ENCODE data around the gene SEC22A. TPM values are rescaled to one million over a fixed set of nuclear protein-coding genes. Genes with fewer than 3 reads are reported as not detected.

SEC22A gene
- total RNA-seq, 3 donors from 2014 or later (not counting 1 experiment from before 2014, with no cell fraction given), result 16.4 to 21.2 (median 17.0) TPM

GRCh38 chr3:123283657-123284398 lies 82.1 kb downstream of the SEC22A start:
- Mint-ChIP-seq H3K27me3 (ENCODE audit: low read depth in 2 of 2) (no peaks in the 10 kb centered on the region), H3K27ac (no peak overlapping the region), H3K4me3 (no peak overlapping the region), H3K4me1 (peaks cover 0 to 5% of the 10 kb centered on the region in 2 donors), H3K9me3 (no peaks in the 10 kb centered on the region), H3K36me3 (no peaks in the 10 kb centered on the region)
- Histone ChIP-seq H3K36me3 (ENCODE audit: control insufficient read depth, insufficient read depth, low read length) (no peaks in the 10 kb centered on the region), H3K27me3 (ENCODE audit: control insufficient read depth, insufficient read depth, low read length) (no peaks in the 10 kb centered on the region), H3K9me3 (ENCODE audit: control insufficient read depth, insufficient read depth, low read length) (no peaks in the 10 kb centered on the region), H3K4me3 (ENCODE audit: low read length) (no peak overlapping the region), H3K4me1 (ENCODE audit: control insufficient read depth, insufficient read depth, low read length) (no peaks in the 10 kb centered on the region), H3K27ac (ENCODE audit: low read length) (no peak overlapping the region)
- DNase-seq, result no peak
- intact Hi-C loops (cut with micrococcal nuclease), result no loop called here
- 92% methylated on average over 9 of the region's 17 CpGs for WGBS (ENCODE audit: insufficient coverage)
- no peak for TF ChIP-seq CTCF (IDR thresholded peaks at IDR 0.05)
- no peak for ATAC-seq

GRCh38 chr3:123284399-123285010 lies 82.8 kb downstream of the SEC22A start:
- no peak overlapping the region for H3K27ac Mint-ChIP-seq
- no peak overlapping the region for H3K4me3 ChIP-seq (ENCODE audit: low read length)
- no peaks in the 10 kb centered on the region for H3K36me3 Mint-ChIP-seq
- no peaks in the 10 kb centered on the region for H3K4me1 ChIP-seq (ENCODE audit: control insufficient read depth, insufficient read depth, low read length)
- WGBS (ENCODE audit: insufficient coverage), result 90% methylated on average over 18 of the region's 18 CpGs
- H3K9me3 ChIP-seq (ENCODE audit: control insufficient read depth, insufficient read depth, low read length), result no peaks in the 10 kb centered on the region
- no peak overlapping the region for H3K27ac ChIP-seq (ENCODE audit: low read length)
- H3K4me3 Mint-ChIP-seq, result no peak overlapping the region
- H3K27me3 Mint-ChIP-seq (ENCODE audit: low read depth in 2 of 2), result no peaks in the 10 kb centered on the region
- DNase-seq (no peak), ATAC-seq (no peak)
- H3K9me3 Mint-ChIP-seq, result no peaks in the 10 kb centered on the region
- peaks cover 0 to 5% of the 10 kb centered on the region in 2 donors for H3K4me1 Mint-ChIP-seq
- H3K36me3 ChIP-seq (ENCODE audit: control insufficient read depth, insufficient read depth, low read length), result no peaks in the 10 kb centered on the region
- TF ChIP-seq CTCF (IDR thresholded peaks at IDR 0.05), result no peak
- intact Hi-C loops (cut with micrococcal nuclease), result no loop called here
- H3K27me3 ChIP-seq (ENCODE audit: control insufficient read depth, insufficient read depth, low read length), result no peaks in the 10 kb centered on the region

GRCh38 chr3:123285066-123285465 lies 83.3 kb downstream of the SEC22A start:
- Histone ChIP-seq H3K36me3 (ENCODE audit: control insufficient read depth, insufficient read depth, low read length) (no peaks in the 10 kb centered on the region), H3K4me1 (ENCODE audit: control insufficient read depth, insufficient read depth, low read length) (no peaks in the 10 kb centered on the region), H3K27ac (ENCODE audit: low read length) (no peak overlapping the region), H3K4me3 (ENCODE audit: low read length) (no peak overlapping the region), H3K9me3 (ENCODE audit: control insufficient read depth, insufficient read depth, low read length) (no peaks in the 10 kb centered on the region), H3K27me3 (ENCODE audit: control insufficient read depth, insufficient read depth, low read length) (no peaks in the 10 kb centered on the region)
- intact Hi-C loops (cut with micrococcal nuclease), result no loop called here
- H3K4me3 Mint-ChIP-seq, result no peak overlapping the region
- no peaks in the 10 kb centered on the region for H3K36me3 Mint-ChIP-seq
- DNase-seq (no peak), ATAC-seq (no peak)
- H3K4me1 Mint-ChIP-seq, result peaks cover 0 to 5% of the 10 kb centered on the region in 2 donors
- TF ChIP-seq CTCF (IDR thresholded peaks at IDR 0.05), result no peak
- 76% methylated on average over 8 of the region's 9 CpGs for WGBS (ENCODE audit: insufficient coverage)
- H3K27me3 Mint-ChIP-seq (ENCODE audit: low read depth in 2 of 2), result no peaks in the 10 kb centered on the region
- no peak overlapping the region for H3K27ac Mint-ChIP-seq
- no peaks in the 10 kb centered on the region for H3K9me3 Mint-ChIP-seq
